K562 (cell line): ENCODE data around the gene SLC4A2.
"Not testable (repeated sequence)": the region's sequence is repeated elsewhere in the genome, so short reads cannot be mapped to it uniquely, and the experiment has no call there.

ENCODE experiments used
- CHD1 ChIP-seq: fragments of 200-600 bp; sonication (generic); IDR thresholded peaks from one replicate; pipeline ENCODE4 v1.6.1; 2012; ENCODE audit warnings: mild to moderate bottlenecking, moderate library complexity, low read length, inconsistent platforms
- CTCF ChIP-seq, 3 experiments: IDR thresholded peaks in 2 of 3; conservative IDR thresholded peaks in 1 of 3; 2 replicates each; pipeline ENCODE4 v1.5.1; 2011 to 2012; ENCODE audit warnings: low read length in 3 of 3, mild to moderate bottlenecking in 3 of 3, control low read depth in 2 of 3, improper control_type of control experiment in 1 of 3, inconsistent platforms in 1 of 3, low read depth in 1 of 3, mixed read lengths in 1 of 3, moderate library complexity in 1 of 3; ENCODE audit not compliant: insufficient read depth in 2 of 3
- HDAC2 ChIP-seq: fragments of 450-650 bp; IDR thresholded peaks from 2 replicates; pipeline ENCODE4 v1.6.1; 2016; ENCODE audit warnings: mild to moderate bottlenecking
- RFX5 ChIP-seq: IDR thresholded peaks from 2 replicates; pipeline ENCODE4 v1.6.1; 2011; ENCODE audit warnings: low read depth, mild to moderate bottlenecking, improper control_type of control experiment, low read length
- ZBTB33 ChIP-seq: sonication (generic); formaldehyde crosslinking; IDR thresholded peaks from 2 replicates; pipeline ENCODE4 v1.8.1; 2023; ENCODE audit warnings: mild to moderate bottlenecking, missing genetic modification reagents
- ZNF76 ChIP-seq: fragments of 250-450 bp; sonication (Bioruptor Pico); IDR thresholded peaks from 2 replicates; pipeline ENCODE4 v1.4.0; 2020; ENCODE audit warnings: mild to moderate bottlenecking, moderate library complexity, borderline replicate concordance

- TF ChIP-seq HDAC2; ZBTB33 (CRISPR knock-in tag); CTCF (IDR thresholded peaks at IDR 0.05 in 2 of 3, conservative IDR thresholded peaks at IDR 0.05 in 1 of 3; ENCODE audit: insufficient read depth in 2 of 3, low read depth in 1 of 3, low read length in 3 of 3); ZNF76 (CRISPR knock-in tag); CHD1; RFX5: not testable (repeated sequence)
Measured at GRCh38 chr7:151027728-151028130, 31.7 kb upstream of the SLC4A2 start.
